Mammary epithelial cell (primary cell): ENCODE results near the gene BBS9.

ENCODE experiments used
- CTCF ChIP-seq, 2 donors: IDR thresholded peaks in 1 of 2; conservative IDR thresholded peaks in 1 of 2; 2 replicates each; pipeline ENCODE4 v1.5.1; 2011 to 2012; ENCODE audit warnings: inconsistent platforms in 2 of 2, low read length in 2 of 2, mild to moderate bottlenecking in 2 of 2, control low read depth in 1 of 2, low read depth in 1 of 2; ENCODE audit not compliant: insufficient read depth in 1 of 2; ENCODE audit errors: extremely low read depth in 1 of 2
- EZH2 ChIP-seq: IDR thresholded peaks from 2 replicates; pipeline ENCODE4 v1.6.1; 2012; ENCODE audit warnings: low read length, inconsistent platforms, borderline replicate concordance

GRCh38 chr7:33210958-33211357, 81.6 kb downstream of the BBS9 start:
- TF ChIP-seq EZH2 (no peak), CTCF (conservative IDR thresholded peaks at IDR 0.05 in 1 of 2, IDR thresholded peaks at IDR 0.05 in 1 of 2; ENCODE audit: extremely low read depth in 1 of 2, insufficient read depth in 1 of 2, low read depth in 1 of 2, low read length in 2 of 2) (no peak)
